GM12891 (cell line): ENCODE results near the gene ZDHHC19.

Experiments
- POLR2A ChIP-seq: IDR thresholded peaks from 2 replicates; pipeline ENCODE4 v1.6.1; 2011; ENCODE audit warnings: low read depth, low read length, control low read depth
- TAF1 ChIP-seq: IDR thresholded peaks from 2 replicates; pipeline ENCODE4 v1.6.1; 2011; ENCODE audit warnings: low read depth, low read length, control low read depth

GRCh38 chr3:196189566-196190347, 21.4 kb downstream of the ZDHHC19 start:
- TF ChIP-seq TAF1 (no peak), POLR2A (no peak)
